Panc1 (cell line): ENCODE data around the gene CEP131. TPM values are rescaled to one million over a fixed set of nuclear protein-coding genes. Genes with fewer than 3 reads are reported as not detected.

Source experiments
- ATAC-seq: fragments of 200-7000 bp; cut with Tn5 transposase; 2 replicates; pipeline ENCODE4 v1.9.1; 2020; ENCODE audit warnings: mild to moderate bottlenecking, moderate library complexity
- BruUV-seq: library from RNA; stranded (reverse); fragments of 400-500 nt; replicated peaks from 2 replicates; lab custom pipeline; 2021; lab: Mats Ljungman, UMichigan
- CTCF ChIA-PET: fragments of 300-600 bp; sonication (Branson Sonifier 250); formaldehyde crosslinking; loops from one replicate; lab custom pipeline; 2022; ENCODE audit warnings: antibody characterized with exemption; lab: Charles Lee
- POLR2A ChIA-PET: fragments of 300-600 bp; sonication (Branson Sonifier 250); formaldehyde crosslinking; loops from one replicate; lab custom pipeline; 2022; ENCODE audit warnings: antibody characterized with exemption; lab: Charles Lee
- DNase-seq: peaks from one replicate; pipeline ENCODE4 v3.0.0-alpha.2; 2010; ENCODE audit warnings: low read depth, low spot score
- H3K27ac ChIP-seq: 2 replicates; pipeline ENCODE4 v1.5.1; 2011; ENCODE audit warnings: mild to moderate bottlenecking, low read length, inconsistent platforms
- H3K27me3 ChIP-seq: fragments of 200-500 bp; sonication (Bioruptor generic); 2 replicates; pipeline ENCODE4 v1.6.0; 2014; ENCODE audit warnings: low read length, inconsistent platforms; ENCODE audit not compliant: control insufficient read depth, insufficient read depth
- H3K36me3 ChIP-seq: fragments of 200-500 bp; sonication (Bioruptor generic); 2 replicates; pipeline ENCODE4 v1.5.1; 2014; ENCODE audit warnings: inconsistent platforms, mild to moderate bottlenecking, low read length, moderate library complexity; ENCODE audit not compliant: control insufficient read depth, insufficient read depth
- H3K4me1 ChIP-seq: 2 replicates; pipeline ENCODE4 v1.5.1; 2011; ENCODE audit warnings: inconsistent platforms, mild to moderate bottlenecking, low read length, moderate library complexity; ENCODE audit not compliant: control insufficient read depth, insufficient read depth
- H3K4me3 ChIP-seq, 2 experiments: 2 replicates each; pipeline ENCODE4 v1.5.1; 2011 to 2012; ENCODE audit warnings: low read depth in 2 of 2, low read length in 2 of 2, mild to moderate bottlenecking in 2 of 2, inconsistent platforms in 1 of 2, moderate library complexity in 1 of 2
- H3K9me3 ChIP-seq: fragments of 200-500 bp; sonication (Bioruptor generic); 2 replicates; pipeline ENCODE4 v1.5.1; 2014; ENCODE audit warnings: low read depth, mild to moderate bottlenecking, inconsistent platforms, low read length, moderate library complexity; ENCODE audit not compliant: control insufficient read depth, insufficient read depth
- CTCF ChIP-seq: fragments of 450-650 bp; IDR thresholded peaks from 2 replicates; pipeline ENCODE4 v1.5.1; 2017; ENCODE audit warnings: mild to moderate bottlenecking
- POLR2AphosphoS5 ChIP-seq: IDR thresholded peaks from 2 replicates; pipeline ENCODE4 v1.6.1; 2012; ENCODE audit warnings: mild to moderate bottlenecking, low read depth, low read length, moderate library complexity
- REST ChIP-seq, 2 experiments: IDR thresholded peaks; 2 replicates each; pipeline ENCODE4 v1.6.1; 2011 to 2012; ENCODE audit warnings: low read depth in 2 of 2, control low read depth in 1 of 2, low read length in 1 of 2, mild to moderate bottlenecking in 1 of 2, moderate library complexity in 1 of 2; ENCODE audit not compliant: insufficient read depth in 1 of 2
- SIN3A ChIP-seq: IDR thresholded peaks from 2 replicates; pipeline ENCODE4 v1.6.1; 2012; ENCODE audit warnings: low read depth, mild to moderate bottlenecking, low read length, moderate library complexity, borderline replicate concordance; ENCODE audit not compliant: insufficient read depth
- TCF7L2 ChIP-seq: IDR thresholded peaks from 2 replicates; pipeline ENCODE4 v1.6.1; 2011; ENCODE audit warnings: mild to moderate bottlenecking, low read depth, low read length, inconsistent platforms
- in situ Hi-C: cut with HindIII; loops from 2 replicates; pipeline ENCODE4 v1.10.0; 2016; ENCODE audit warnings: low sequenced_read_pairs, low pct_unique_long_range_greater_than_20kb
- intact Hi-C: fragments of 100-400 bp; cut with micrococcal nuclease; formaldehyde crosslinking; loops from one replicate; pipeline ENCODE4 v1.10.0; 2022; ENCODE audit not compliant: unreplicated experiment
- total RNA-seq: library from RNA; stranded (reverse); gene quantifications from one replicate; pipeline ENCODE4 v1.2.1, GENCODE V29; 2021; ENCODE audit not compliant: unreplicated experiment

CEP131 gene
- total RNA-seq, 1 experiment from 2014 or later = 26.0 TPM

GRCh38 chr17:81228834-81229665, 6.3 kb upstream of the CEP131 start:
- POLR2A ChIA-PET = no interaction called here

GRCh38 chr17:81228420-81228819, 5.7 kb upstream of the CEP131 start:
- H3K4me1 ChIP-seq = peaks cover 4% of the 10 kb centered on the region
- ATAC-seq = no peak
- no peaks in the 10 kb centered on the region for H3K27me3 ChIP-seq
- in situ Hi-C loops = no loop called here
- no TSS peak for BruUV-seq
- POLR2A ChIA-PET = no interaction called here
- H3K9me3 ChIP-seq = no peaks in the 10 kb centered on the region
- no peak overlapping the region for H3K4me3 ChIP-seq
- intact Hi-C loops = no loop called here
- no peaks in the 10 kb centered on the region for H3K36me3 ChIP-seq
- no peak overlapping the region for H3K27ac ChIP-seq
- no peak for DNase-seq
- CTCF ChIA-PET = interaction anchor here (0.6 to 0.7 kb wide), 2 partner anchors 176 to 286 kb away, joined by 3 to 5 read pairs; no protein-coding TSS in a partner anchor
- TF ChIP-seq POLR2AphosphoS5 (no peak), SIN3A (no peak), REST (IDR thresholded peaks at IDR 0.05; ENCODE audit: insufficient read depth in 1 of 2, low read depth in 2 of 2, low read length in 1 of 2) (no peak), TCF7L2 (no peak)

More at GRCh38 chr17:81228834-81229665, 6.3 kb upstream of the CEP131 start:
- DNase-seq (no peak), ATAC-seq (no peak)
- Histone ChIP-seq H3K27ac (no peak overlapping the region), H3K4me3 (no peak overlapping the region), H3K27me3 (no peaks in the 10 kb centered on the region), H3K9me3 (no peaks in the 10 kb centered on the region), H3K4me1 (no peaks in the 10 kb centered on the region), H3K36me3 (no peaks in the 10 kb centered on the region)
- TF ChIP-seq TCF7L2 (no peak), SIN3A (no peak), POLR2AphosphoS5 (no peak), CTCF (no peak), REST (IDR thresholded peaks at IDR 0.05; ENCODE audit: insufficient read depth in 1 of 2, low read depth in 2 of 2, low read length in 1 of 2) (no peak)
- CTCF ChIA-PET = interaction anchor here (0.6 to 0.7 kb wide), 2 partner anchors 176 to 285 kb away, joined by 3 to 5 read pairs; no protein-coding TSS in a partner anchor
- intact Hi-C loops = no loop called here
- BruUV-seq = no TSS peak
- in situ Hi-C loops = no loop called here
